NCI-H526 treated with DMSO at 0.1 percent for 48 hours (cell line): ENCODE measurements around the gene UPK1B.
A peak's percentile ranks its signal among the peaks of the same experiment; 100 is the strongest.
"Not testable (repeated sequence)": the region's sequence is repeated elsewhere in the genome, so short reads cannot be mapped to it uniquely, and the experiment has no call there.

Source experiments
- DNase-seq: peaks from one replicate; lab custom pipeline; 2025; lab: John Stamatoyannopoulos, UW

The UPK1B gene

GRCh38 chr3:119225121-119225520 is 51.7 kb downstream of the UPK1B start:
- no peak for DNase-seq

- DNase-seq: no peak
Measured at GRCh38 chr3:119227070-119227850, 53.9 kb downstream of the UPK1B start.

DNA sequence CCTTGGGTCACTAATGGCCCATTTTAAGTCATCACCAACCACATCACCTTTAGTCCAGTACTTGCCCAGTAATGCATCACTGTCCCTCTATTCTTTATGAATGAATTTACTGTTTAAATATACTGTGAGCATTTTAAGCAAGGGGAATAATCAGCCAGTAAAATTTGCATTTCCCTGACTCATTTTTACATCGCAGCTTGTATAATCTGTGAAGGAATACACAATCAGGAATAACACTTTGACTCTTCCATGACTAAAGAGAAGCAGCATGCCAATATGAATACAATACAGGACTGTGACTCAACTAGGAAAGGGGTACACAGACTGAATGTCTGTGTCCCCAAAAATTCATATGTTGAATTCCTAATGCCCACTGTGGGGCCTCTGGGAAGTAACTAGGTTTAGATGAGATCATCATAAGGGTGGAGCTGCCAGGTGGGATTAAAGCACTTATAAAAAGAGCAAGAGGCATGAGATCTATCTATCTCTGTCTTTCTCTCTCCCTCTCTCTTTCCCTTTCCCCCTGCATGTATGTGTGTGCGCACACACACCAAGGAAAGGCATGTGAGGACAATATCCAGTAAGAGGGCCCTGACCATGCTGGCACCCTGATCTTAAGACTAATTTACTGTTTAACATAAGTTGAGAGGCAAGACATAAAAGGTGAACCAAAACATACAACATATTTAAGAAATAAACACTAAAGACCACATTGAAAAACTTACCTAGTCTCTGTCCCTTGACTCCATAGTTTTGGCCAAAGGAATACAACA is 55.2 kb downstream of the UPK1B start:
- no peak for DNase-seq

DNA sequence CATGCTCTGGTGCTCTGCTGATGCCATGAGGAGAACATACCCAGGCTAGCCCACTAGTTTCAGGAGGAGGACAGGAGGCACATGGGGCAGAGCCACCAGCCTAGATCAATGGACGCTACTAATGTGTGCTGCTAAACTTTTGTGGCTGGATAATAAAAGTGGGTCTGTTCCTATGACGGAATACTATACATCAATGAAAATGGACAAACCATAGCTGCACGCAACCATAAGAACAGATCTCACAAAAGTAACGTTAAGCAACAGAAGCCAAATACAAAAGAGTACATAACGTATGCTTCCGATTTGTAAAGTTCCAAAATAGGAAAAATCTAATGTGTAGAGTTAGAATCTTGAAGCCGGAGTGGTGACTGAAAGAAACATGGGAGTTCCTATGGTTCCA is 55.8 kb downstream of the UPK1B start:
- no peak for DNase-seq

GRCh38 chr3:119230071-119230470 is 56.7 kb downstream of the UPK1B start:
- DNase-seq: no peak

- DNase-seq: no peak
Measured at GRCh38 chr3:119230745-119231144, 57.3 kb downstream of the UPK1B start.

- no peak for DNase-seq
Measured at GRCh38 chr3:119234610-119235009, 61.2 kb downstream of the UPK1B start.

DNA sequence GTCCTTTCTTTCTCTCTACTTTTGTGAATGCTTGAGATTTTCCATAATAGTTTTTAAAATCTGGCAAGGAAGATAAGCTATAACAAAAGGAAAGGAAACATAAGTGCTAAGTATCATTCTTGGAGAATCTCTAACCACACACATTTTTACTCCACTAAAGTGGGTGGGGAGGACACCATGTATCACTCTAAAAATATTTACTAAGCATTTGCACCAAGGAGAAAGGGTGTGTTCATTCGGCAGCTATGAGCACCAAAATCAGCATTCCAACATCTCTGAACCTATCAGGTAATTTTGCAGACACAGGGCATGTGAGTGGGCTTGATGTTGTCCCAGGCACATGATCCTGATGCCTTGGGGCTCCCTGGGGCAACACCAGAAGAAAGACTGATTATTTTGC is 61.8 kb downstream of the UPK1B start:
- no peak for DNase-seq

- no peak for DNase-seq
Measured at GRCh38 chr3:119236756-119237155, 63.4 kb downstream of the UPK1B start.

- DNase-seq: no peak
Measured at GRCh38 chr3:119237299-119237698, 63.9 kb downstream of the UPK1B start.

GRCh38 chr3:119238363-119238762 is 65.0 kb downstream of the UPK1B start:
- no peak for DNase-seq

DNA sequence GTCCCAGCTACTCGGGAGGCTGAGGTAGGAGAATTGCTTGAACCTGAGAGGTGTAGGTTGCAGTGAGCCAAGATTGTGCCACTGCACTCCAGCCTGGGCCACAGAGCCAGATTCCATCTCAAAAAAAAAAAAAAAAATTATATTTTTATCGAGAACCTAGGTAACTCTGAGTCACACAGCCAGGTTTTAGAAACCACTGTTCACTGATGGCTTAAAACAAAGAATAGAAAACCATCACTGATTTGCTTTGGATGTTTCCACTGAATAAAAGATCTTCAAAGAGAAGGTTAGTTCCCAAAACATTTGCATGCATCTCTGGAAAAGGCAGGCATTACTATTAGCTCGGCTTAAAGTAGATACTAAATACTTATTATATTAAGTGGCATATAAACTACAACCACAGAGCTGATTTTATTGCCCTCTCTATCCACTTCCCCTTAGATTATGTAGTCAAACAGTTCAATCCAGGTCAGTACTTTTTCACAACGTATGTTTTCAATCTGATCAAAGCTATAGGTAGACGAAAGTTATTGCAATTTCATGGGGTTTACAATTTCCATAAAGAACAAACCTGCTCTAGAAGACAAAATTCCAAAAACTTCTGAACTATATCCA is 65.9 kb downstream of the UPK1B start:
- peak; percentile 4 for DNase-seq

GRCh38 chr3:119240101-119240590 is 66.7 kb downstream of the UPK1B start:
- peak; percentile 40 for DNase-seq

GRCh38 chr3:119240591-119241434 is 67.4 kb downstream of the UPK1B start, which contains the start of gene B4GALT4:
B4GALT4 (minus strand) TSS chr3:119240878; CDS start chr3:119230099, 10,779 bp downstream.
- DNase-seq: peak; percentile 55

DNA sequence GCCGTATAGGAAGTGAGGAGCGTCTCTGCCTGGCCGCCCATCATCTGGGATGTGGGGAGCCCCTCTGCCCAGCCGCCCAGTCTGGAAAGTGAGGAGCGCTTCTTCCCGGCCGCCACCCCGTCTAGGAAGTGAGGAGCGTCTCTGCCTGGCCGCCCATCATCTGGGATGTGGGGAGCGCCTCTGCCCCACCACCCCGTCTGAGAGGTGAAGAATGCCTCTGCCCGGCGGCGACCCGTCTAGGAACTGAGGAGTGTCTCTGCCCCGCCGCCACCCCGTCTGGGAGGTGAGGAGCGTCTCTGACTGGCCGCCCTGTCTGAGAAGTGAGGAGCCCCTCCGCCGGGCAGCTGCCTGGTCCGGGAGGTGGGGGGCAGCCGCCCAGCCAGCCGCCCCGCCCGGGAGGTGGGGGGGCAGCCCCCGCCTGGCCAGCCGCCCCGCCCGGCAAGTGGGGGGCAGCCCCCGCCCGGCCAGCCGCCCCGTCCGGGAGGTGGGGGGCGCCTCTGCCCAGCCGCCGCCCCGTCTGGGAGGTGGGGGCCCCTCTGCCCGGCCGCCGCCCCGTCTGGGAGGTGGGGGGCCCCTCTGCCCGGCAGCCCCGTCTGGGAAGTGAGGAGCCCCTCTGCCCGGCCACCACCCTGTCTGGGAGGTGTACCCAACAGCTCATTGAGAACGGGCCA is 69.1 kb downstream of the UPK1B start:
- not testable (repeated sequence) for DNase-seq

- not testable (repeated sequence) for DNase-seq
Measured at GRCh38 chr3:119243058-119243529, 69.7 kb downstream of the UPK1B start.

DNA sequence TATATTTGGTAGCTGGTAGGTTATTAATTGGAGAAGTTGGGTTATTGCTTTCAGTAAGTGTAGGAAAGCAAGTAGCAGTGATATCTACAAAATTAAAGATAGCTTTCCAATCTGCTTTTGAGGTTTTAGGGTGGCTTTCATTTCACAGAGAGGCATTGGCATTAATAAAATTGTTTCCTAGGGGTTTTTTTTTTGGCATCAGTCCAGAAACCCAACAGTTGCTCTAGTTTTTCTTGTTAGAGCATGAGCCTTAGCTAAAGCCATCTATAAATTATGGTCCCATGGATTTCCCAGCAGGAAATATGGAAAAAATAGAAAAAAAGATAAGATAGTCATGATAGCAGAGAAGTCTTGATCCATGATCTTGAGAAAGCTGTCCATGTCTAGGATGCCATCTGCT is 70.3 kb downstream of the UPK1B start:
- no peak for DNase-seq

DNA sequence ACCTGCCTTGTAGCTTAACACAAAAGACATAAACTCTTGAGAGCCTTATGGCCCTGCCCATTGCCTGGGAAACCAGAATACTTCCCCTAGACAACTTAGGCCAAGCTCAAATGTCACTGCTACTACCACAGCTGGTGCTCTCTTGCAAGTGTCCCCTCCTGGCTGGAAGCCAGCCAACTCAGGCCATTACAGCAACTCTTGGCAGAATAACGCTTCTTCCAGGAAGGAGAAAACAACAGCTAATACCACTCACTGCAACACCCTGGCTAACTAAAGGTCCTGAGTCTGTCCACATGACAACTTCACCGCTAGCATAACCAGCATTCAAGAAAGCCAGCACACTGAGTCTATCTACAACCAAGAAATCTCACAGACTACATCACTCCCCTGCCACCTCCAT is 72.4 kb downstream of the UPK1B start:
- DNase-seq: no peak
